ENCODE results near the gene PRMT5. TPM values are rescaled to one million over a fixed set of nuclear protein-coding genes. Genes with fewer than 3 reads are reported as not detected.

PRMT5 gene
- total RNA-seq, 1 experiment from 2014 or later: 101 TPM

- peaks cover 10% of the 10 kb centered on the region for H3K4me1 ChIP-seq (ENCODE audit: insufficient read depth, low read length)
- CTCF ChIA-PET: no interaction called here
- H3K27ac ChIP-seq (ENCODE audit: low read length): no peak overlapping the region
- no TSS peak for BruUV-seq (replicated peaks)
- H3K9me3 ChIP-seq (ENCODE audit: low read length): no peaks in the 10 kb centered on the region
- no peak overlapping the region for H2AFZ ChIP-seq (ENCODE audit: low read length)
- intact Hi-C loops (cut with micrococcal nuclease): no loop called here
- no peaks in the 10 kb centered on the region for H3K36me3 ChIP-seq (ENCODE audit: low read depth, low read length)
- peaks cover 10% of the 10 kb centered on the region for H3K79me2 ChIP-seq (ENCODE audit: low read length)
- H4K20me1 ChIP-seq (ENCODE audit: low read length): no peaks in the 10 kb centered on the region
- POLR2A ChIA-PET (ENCODE audit: unreplicated experiment): no interaction called here
- H3K9me2 ChIP-seq (replicated peaks; ENCODE audit: low read length): no peaks in the 10 kb centered on the region
- no peaks in the 10 kb centered on the region for H3F3A ChIP-seq (ENCODE audit: low read length, unreplicated experiment)
- H3K9ac ChIP-seq (ENCODE audit: low read length): no peak overlapping the region
- no peak overlapping the region for H3K4me2 ChIP-seq (ENCODE audit: low read length)
- H3K4me3 ChIP-seq (ENCODE audit: low read length): no peak overlapping the region
- no peaks in the 10 kb centered on the region for H3K27me3 ChIP-seq (ENCODE audit: low read length)
- ATAC-seq (no peak), DNase-seq (no peak)
- TF ChIP-seq EZH2phosphoT487 (IDR thresholded peaks at IDR 0.05; ENCODE audit: borderline replicate concordance, low read length) (no peak), EZH2 (IDR thresholded peaks at IDR 0.05; ENCODE audit: low read length, unreplicated experiment) (no peak), CTCF (conservative IDR thresholded peaks at IDR 0.05; ENCODE audit: low read depth, low read length) (no peak)
Observed at GRCh38 chr14:22892488-22892887, 36.7 kb downstream of the PRMT5 start.

GRCh38 chr14:22890416-22890815 is 38.8 kb downstream of the PRMT5 start:
- Histone ChIP-seq H3K4me2 (ENCODE audit: low read length) (no peak overlapping the region), H2AFZ (ENCODE audit: low read length) (no peak overlapping the region), H3K9me2 (replicated peaks; ENCODE audit: low read length) (no peaks in the 10 kb centered on the region), H3F3A (ENCODE audit: low read length, unreplicated experiment) (no peaks in the 10 kb centered on the region), H3K36me3 (ENCODE audit: low read depth, low read length) (no peaks in the 10 kb centered on the region), H3K79me2 (ENCODE audit: low read length) (peaks cover 11% of the 10 kb centered on the region), H3K4me1 (ENCODE audit: insufficient read depth, low read length) (peaks cover 18% of the 10 kb centered on the region), H3K9me3 (ENCODE audit: low read length) (no peaks in the 10 kb centered on the region), H3K27ac (ENCODE audit: low read length) (no peak overlapping the region), H3K4me3 (ENCODE audit: low read length) (no peak overlapping the region), H4K20me1 (ENCODE audit: low read length) (no peaks in the 10 kb centered on the region), H3K27me3 (ENCODE audit: low read length) (no peaks in the 10 kb centered on the region), H3K9ac (ENCODE audit: low read length) (no peak overlapping the region)
- TF ChIP-seq CTCF (conservative IDR thresholded peaks at IDR 0.05; ENCODE audit: low read depth, low read length) (no peak), EZH2 (IDR thresholded peaks at IDR 0.05; ENCODE audit: low read length, unreplicated experiment) (no peak), EZH2phosphoT487 (IDR thresholded peaks at IDR 0.05; ENCODE audit: borderline replicate concordance, low read length) (no peak)
- intact Hi-C loops (cut with micrococcal nuclease): no loop called here
- BruUV-seq (replicated peaks): no TSS peak
- CTCF ChIA-PET: no interaction called here
- POLR2A ChIA-PET (ENCODE audit: unreplicated experiment): interaction anchor here (0.6 kb wide), 1 partner anchor 61 kb away, joined by 3 read pairs; no protein-coding TSS in a partner anchor
- DNase-seq (no peak), ATAC-seq (no peak)

GRCh38 chr14:22888662-22889061 is 40.5 kb downstream of the PRMT5 start:
- CTCF ChIA-PET: interaction anchor here (0.6 kb wide), 1 partner anchor 532 kb away, joined by 4 read pairs; no protein-coding TSS in a partner anchor
- Histone ChIP-seq H3F3A (ENCODE audit: low read length, unreplicated experiment) (no peaks in the 10 kb centered on the region), H3K4me1 (ENCODE audit: insufficient read depth, low read length) (peaks cover 18% of the 10 kb centered on the region), H2AFZ (ENCODE audit: low read length) (no peak overlapping the region), H3K27me3 (ENCODE audit: low read length) (no peaks in the 10 kb centered on the region), H3K9ac (ENCODE audit: low read length) (no peak overlapping the region), H3K27ac (ENCODE audit: low read length) (no peak overlapping the region), H3K9me3 (ENCODE audit: low read length) (no peaks in the 10 kb centered on the region), H3K4me2 (ENCODE audit: low read length) (peak overlapping the region; percentile 92), H3K79me2 (ENCODE audit: low read length) (peaks cover 11% of the 10 kb centered on the region), H3K9me2 (replicated peaks; ENCODE audit: low read length) (no peaks in the 10 kb centered on the region), H3K36me3 (ENCODE audit: low read depth, low read length) (no peaks in the 10 kb centered on the region), H4K20me1 (ENCODE audit: low read length) (no peaks in the 10 kb centered on the region), H3K4me3 (ENCODE audit: low read length) (no peak overlapping the region; the same call in 1 of the 2 replicates)
- TF ChIP-seq EZH2 (IDR thresholded peaks at IDR 0.05; ENCODE audit: low read length, unreplicated experiment) (no peak), EZH2phosphoT487 (IDR thresholded peaks at IDR 0.05; ENCODE audit: borderline replicate concordance, low read length) (no peak), CTCF (conservative IDR thresholded peaks at IDR 0.05; ENCODE audit: low read depth, low read length) (no peak)
- no peak for DNase-seq
- no peak for ATAC-seq
- intact Hi-C loops (cut with micrococcal nuclease): no loop called here
- BruUV-seq (replicated peaks): no TSS peak
- POLR2A ChIA-PET (ENCODE audit: unreplicated experiment): interaction anchor here (0.5 kb wide), 1 partner anchor 17 kb away, joined by 3 read pairs; the partner anchor contains the start of gene LRP10
